Measurements from ENCODE around the gene FTO. TPM values are rescaled to one million over a fixed set of nuclear protein-coding genes. Genes with fewer than 3 reads are reported as not detected.

Gene FTO
- total RNA-seq, 1 experiment from 2014 or later = 55.0 TPM

DNA sequence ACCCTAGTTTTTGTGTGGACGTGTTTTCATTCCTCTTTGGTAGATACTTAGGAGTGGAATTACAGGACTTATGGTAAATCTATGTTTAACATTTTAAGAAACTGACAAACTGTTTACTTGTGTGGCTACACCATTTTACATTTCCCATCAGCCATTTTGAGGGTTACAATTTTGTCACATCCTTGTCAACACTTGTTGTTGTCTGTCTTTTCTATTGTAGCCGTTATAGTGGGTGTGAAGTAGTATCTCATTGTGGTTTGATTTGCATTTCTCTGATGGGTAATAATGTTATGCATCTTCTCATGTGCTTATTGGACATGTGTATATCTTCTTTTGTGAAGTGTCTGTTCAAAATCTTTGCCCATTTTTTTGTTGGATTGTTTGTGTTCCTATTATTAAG, 4.5 kb downstream of the FTO start:
- BruUV-seq (replicated peaks) = no TSS peak
- Mint-ChIP-seq H3K27ac (ENCODE audit: low read depth, unreplicated experiment) (no peak overlapping the region), H3K36me3 (ENCODE audit: insufficient read depth, unreplicated experiment) (peaks cover 13% of the 10 kb centered on the region), H3K9me3 (ENCODE audit: unreplicated experiment) (no peaks in the 10 kb centered on the region), H3K4me1 (ENCODE audit: insufficient read depth, unreplicated experiment) (peaks cover 10% of the 10 kb centered on the region), H3K4me3 (ENCODE audit: unreplicated experiment) (no peak overlapping the region), H3K27me3 (ENCODE audit: insufficient read depth, unreplicated experiment) (no peaks in the 10 kb centered on the region)
- no peak for DNase-seq (ENCODE audit: unreplicated experiment)
- ChIA-PET CTCF (no interaction called here), POLR2A (no interaction called here)
- TF ChIP-seq CTCF (IDR thresholded peaks at IDR 0.05; ENCODE audit: unreplicated experiment) = no peak
- intact Hi-C loops (cut with micrococcal nuclease) = no loop called here

- no TSS peak for BruUV-seq (replicated peaks)
- CTCF ChIA-PET = no interaction called here
- no peak for TF ChIP-seq CTCF (IDR thresholded peaks at IDR 0.05; ENCODE audit: unreplicated experiment)
- no peak overlapping the region for H3K27ac Mint-ChIP-seq (ENCODE audit: low read depth, unreplicated experiment)
- no peaks in the 10 kb centered on the region for H3K9me3 Mint-ChIP-seq (ENCODE audit: unreplicated experiment)
- H3K27me3 Mint-ChIP-seq (ENCODE audit: insufficient read depth, unreplicated experiment) = no peaks in the 10 kb centered on the region
- intact Hi-C loops (cut with micrococcal nuclease) = no loop called here
- peaks cover 14% of the 10 kb centered on the region for H3K4me1 Mint-ChIP-seq (ENCODE audit: insufficient read depth, unreplicated experiment)
- H3K36me3 Mint-ChIP-seq (ENCODE audit: insufficient read depth, unreplicated experiment) = peaks cover 8% of the 10 kb centered on the region
- H3K4me3 Mint-ChIP-seq (ENCODE audit: unreplicated experiment) = no peak overlapping the region
- no peak for DNase-seq (ENCODE audit: unreplicated experiment)
- POLR2A ChIA-PET = no interaction called here
These were observed 7.4 kb downstream of the FTO start for GRCh38 chr16:53711390-53711789.

DNA sequence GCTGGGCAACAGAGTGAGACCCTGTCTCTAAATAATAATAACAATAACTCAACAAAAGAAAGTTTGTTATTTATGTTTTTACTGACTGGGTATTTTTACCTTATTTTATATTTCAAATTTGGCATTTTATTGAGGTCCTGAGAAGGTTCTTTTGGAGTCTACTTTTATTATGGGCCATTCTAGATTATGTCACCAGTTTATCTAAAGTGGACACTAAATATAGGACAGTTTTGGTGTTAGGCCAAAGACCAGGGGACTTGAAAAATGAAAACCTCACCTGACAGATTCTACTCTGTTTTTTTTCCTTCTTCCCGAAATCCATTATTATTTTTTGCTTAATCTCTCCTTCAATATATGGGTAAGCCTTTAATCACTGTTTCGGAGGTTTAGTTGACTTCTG, 8.1 kb downstream of the FTO start:
- intact Hi-C loops (cut with micrococcal nuclease) = no loop called here
- Mint-ChIP-seq H3K27ac (ENCODE audit: low read depth, unreplicated experiment) (no peak overlapping the region), H3K4me3 (ENCODE audit: unreplicated experiment) (no peak overlapping the region), H3K27me3 (ENCODE audit: insufficient read depth, unreplicated experiment) (no peaks in the 10 kb centered on the region), H3K4me1 (ENCODE audit: insufficient read depth, unreplicated experiment) (peaks cover 14% of the 10 kb centered on the region), H3K36me3 (ENCODE audit: insufficient read depth, unreplicated experiment) (peaks cover 8% of the 10 kb centered on the region), H3K9me3 (ENCODE audit: unreplicated experiment) (no peaks in the 10 kb centered on the region)
- no TSS peak for BruUV-seq (replicated peaks)
- TF ChIP-seq CTCF (IDR thresholded peaks at IDR 0.05; ENCODE audit: unreplicated experiment) = no peak
- POLR2A ChIA-PET = interaction anchor here (1.1 kb wide), 1 partner anchor 8 kb away, joined by 5 read pairs; the partner anchor contains the start of gene FTO
- CTCF ChIA-PET = interaction anchor here (0.7 kb wide), 1 partner anchor 93 kb away, joined by 3 read pairs; no protein-coding TSS in a partner anchor
- DNase-seq (ENCODE audit: unreplicated experiment) = no peak

DNA sequence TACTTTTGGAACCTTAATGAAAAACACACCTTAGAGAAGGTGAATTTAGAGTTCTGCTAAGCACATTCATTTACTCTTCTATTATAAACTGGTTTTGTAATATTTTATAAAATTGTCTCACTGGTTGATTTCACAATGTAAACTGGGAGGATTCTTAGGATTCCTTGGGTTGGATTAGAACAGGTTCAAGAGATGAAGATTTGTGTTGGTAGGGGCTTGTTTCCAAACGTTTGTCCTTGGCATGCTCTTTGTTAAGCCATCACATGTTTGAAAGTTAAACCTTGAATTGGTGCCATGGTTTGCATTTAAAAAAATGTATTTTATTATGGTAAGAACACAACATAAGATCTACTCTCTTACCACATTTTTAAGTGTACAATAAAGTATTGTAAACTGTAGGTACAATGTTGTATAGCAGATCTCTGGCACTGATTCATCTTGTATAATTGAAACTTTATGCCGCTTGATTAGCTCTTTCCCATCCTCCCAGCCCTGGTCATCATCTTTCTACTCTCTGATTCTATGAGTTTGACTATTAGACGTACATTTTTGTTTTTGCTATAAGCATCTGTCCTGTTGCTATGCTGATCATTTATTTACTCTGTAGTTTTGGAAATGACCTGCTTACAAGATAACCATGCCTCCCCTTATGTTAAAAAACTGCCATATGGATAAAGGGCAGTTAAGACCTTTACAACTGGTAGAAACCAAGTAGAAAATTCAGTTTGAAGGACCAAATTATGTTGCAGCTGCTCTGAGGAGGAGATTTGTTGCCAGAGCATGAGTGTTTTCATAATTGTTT, 9.6 kb downstream of the FTO start:
- H3K4me1 Mint-ChIP-seq (ENCODE audit: insufficient read depth, unreplicated experiment) = peaks cover 14% of the 10 kb centered on the region
- POLR2A ChIA-PET = interaction anchor here (1.5 kb wide), 1 partner anchor 9 kb away, joined by 6 read pairs; the partner anchor contains the start of genes FTO and RPGRIP1L
- no peak for DNase-seq (ENCODE audit: unreplicated experiment)
- H3K4me3 Mint-ChIP-seq (ENCODE audit: unreplicated experiment) = no peak overlapping the region
- H3K36me3 Mint-ChIP-seq (ENCODE audit: insufficient read depth, unreplicated experiment) = no peaks in the 10 kb centered on the region
- CTCF ChIA-PET = no interaction called here
- no peaks in the 10 kb centered on the region for H3K9me3 Mint-ChIP-seq (ENCODE audit: unreplicated experiment)
- BruUV-seq (replicated peaks) = no TSS peak
- no peak overlapping the region for H3K27ac Mint-ChIP-seq (ENCODE audit: low read depth, unreplicated experiment)
- intact Hi-C loops (cut with micrococcal nuclease) = no loop called here
- H3K27me3 Mint-ChIP-seq (ENCODE audit: insufficient read depth, unreplicated experiment) = no peaks in the 10 kb centered on the region
- no peak for TF ChIP-seq CTCF (IDR thresholded peaks at IDR 0.05; ENCODE audit: unreplicated experiment)

Measured in MCF 10A (cell line).